Astrocyte (in vitro differentiated cells and primary cell): ENCODE measurements around the gene CMSS1. TPM values are rescaled to one million over a fixed set of nuclear protein-coding genes. Genes with fewer than 3 reads are reported as not detected.

Experiments used
- DNase-seq: peaks from one replicate; pipeline ENCODE4 v3.0.0-alpha.2; 2010; ENCODE audit warnings: low read depth
- FAIRE-seq: peaks from 2 replicates; lab custom pipeline; 2011; peaks lifted over from hg19 to GRCh38; lab: Jason Lieb, UNC
- H2AFZ ChIP-seq: 2 replicates; pipeline ENCODE4 v1.6.0; 2012; ENCODE audit warnings: low read depth, low read length, inconsistent platforms
- H3K27ac ChIP-seq: 2 replicates; pipeline ENCODE4 v1.5.1; 2011; ENCODE audit warnings: low read depth, low read length, inconsistent platforms
- H3K27me3 ChIP-seq: 2 replicates; pipeline ENCODE4 v1.6.0; 2011; ENCODE audit warnings: low read length, inconsistent platforms; ENCODE audit not compliant: insufficient read depth
- H3K36me3 ChIP-seq: 2 replicates; pipeline ENCODE4 v1.5.1; 2011; ENCODE audit warnings: low read length, inconsistent platforms; ENCODE audit not compliant: insufficient read depth
- H3K4me1 ChIP-seq: 2 replicates; pipeline ENCODE4 v1.5.1; 2011; ENCODE audit warnings: low read length, inconsistent platforms; ENCODE audit not compliant: insufficient read depth
- H3K4me2 ChIP-seq: 2 replicates; pipeline ENCODE4 v1.6.0; 2012; ENCODE audit warnings: low read length, inconsistent platforms
- H3K4me3 ChIP-seq: 2 replicates; pipeline ENCODE4 v1.5.1; 2011; ENCODE audit warnings: low read depth, mild to moderate bottlenecking, low read length, inconsistent platforms; ENCODE audit not compliant: insufficient read depth
- H3K79me2 ChIP-seq: 2 replicates; pipeline ENCODE4 v1.6.0; 2012; ENCODE audit warnings: mild to moderate bottlenecking, low read length, inconsistent platforms; ENCODE audit not compliant: insufficient read depth
- H3K9ac ChIP-seq: 2 replicates; pipeline ENCODE4 v1.6.0; 2012; ENCODE audit warnings: mild to moderate bottlenecking, low read length, inconsistent platforms
- H3K9me3 ChIP-seq: 2 replicates; pipeline ENCODE4 v1.5.1; 2012; ENCODE audit warnings: low read depth, mild to moderate bottlenecking, low read length, inconsistent platforms; ENCODE audit not compliant: insufficient read depth
- H4K20me1 ChIP-seq: 2 replicates; pipeline ENCODE4 v1.6.0; 2012; ENCODE audit warnings: low read length, inconsistent platforms; ENCODE audit not compliant: insufficient read depth
- H3K27ac Mint-ChIP-seq: one replicate; pipeline ENCODE4 v1.8.0; 2021; ENCODE audit warnings: mild to moderate bottlenecking, mixed read lengths; ENCODE audit not compliant: unreplicated experiment
- H3K27me3 Mint-ChIP-seq: one replicate; pipeline ENCODE4 v1.8.0; 2021; ENCODE audit warnings: low read depth, mixed read lengths; ENCODE audit not compliant: unreplicated experiment
- H3K36me3 Mint-ChIP-seq: one replicate; pipeline ENCODE4 v1.8.0; 2021; ENCODE audit warnings: low read depth, mixed read lengths; ENCODE audit not compliant: unreplicated experiment
- H3K4me1 Mint-ChIP-seq: one replicate; pipeline ENCODE4 v1.8.0; 2021; ENCODE audit warnings: low read depth, mixed read lengths; ENCODE audit not compliant: unreplicated experiment
- H3K4me3 Mint-ChIP-seq: one replicate; pipeline ENCODE4 v1.8.0; 2021; ENCODE audit warnings: mild to moderate bottlenecking, moderate library complexity, mixed read lengths; ENCODE audit not compliant: unreplicated experiment
- H3K9me3 Mint-ChIP-seq: one replicate; pipeline ENCODE4 v1.8.0; 2021; ENCODE audit warnings: mild to moderate bottlenecking, mixed read lengths; ENCODE audit not compliant: unreplicated experiment
- CTCF ChIP-seq: IDR thresholded peaks from 2 replicates; pipeline ENCODE4 v1.5.1; 2011; ENCODE audit warnings: low read depth, mild to moderate bottlenecking, inconsistent platforms, low read length, moderate library complexity; ENCODE audit not compliant: insufficient read depth
- EZH2 ChIP-seq: IDR thresholded peaks from 2 replicates; pipeline ENCODE4 v1.6.1; 2012; ENCODE audit warnings: mild to moderate bottlenecking, low read length, inconsistent platforms; ENCODE audit not compliant: insufficient read depth
- total RNA-seq: library from RNA; stranded (reverse); gene quantifications from 2 replicates; pipeline ENCODE4 v1.2.1, GENCODE V29; 2021

Gene CMSS1
- total RNA-seq, 1 donor from 2014 or later, result 12.5 TPM

- Histone ChIP-seq H3K4me2 (no peak overlapping the region), H3K4me1 (no peaks in the 10 kb centered on the region), H3K79me2 (no peaks in the 10 kb centered on the region), H2AFZ (no peak overlapping the region), H3K9ac (no peak overlapping the region), H3K36me3 (no peaks in the 10 kb centered on the region), H3K4me3 (no peak overlapping the region), H3K27ac (no peak overlapping the region), H3K27me3 (no peaks in the 10 kb centered on the region), H3K9me3 (no peaks in the 10 kb centered on the region), H4K20me1 (no peaks in the 10 kb centered on the region)
- Mint-ChIP-seq H3K4me3 (no peak overlapping the region), H3K27me3 (no peaks in the 10 kb centered on the region), H3K9me3 (no peaks in the 10 kb centered on the region), H3K36me3 (no peaks in the 10 kb centered on the region), H3K27ac (no peak overlapping the region), H3K4me1 (no peaks in the 10 kb centered on the region)
- FAIRE-seq (no peak), DNase-seq (no peak)
- no peak for TF ChIP-seq EZH2
- TF ChIP-seq CTCF, result no peak
Measured at GRCh38 chr3:100131241-100131640, 313.6 kb downstream of the CMSS1 start.

DNA sequence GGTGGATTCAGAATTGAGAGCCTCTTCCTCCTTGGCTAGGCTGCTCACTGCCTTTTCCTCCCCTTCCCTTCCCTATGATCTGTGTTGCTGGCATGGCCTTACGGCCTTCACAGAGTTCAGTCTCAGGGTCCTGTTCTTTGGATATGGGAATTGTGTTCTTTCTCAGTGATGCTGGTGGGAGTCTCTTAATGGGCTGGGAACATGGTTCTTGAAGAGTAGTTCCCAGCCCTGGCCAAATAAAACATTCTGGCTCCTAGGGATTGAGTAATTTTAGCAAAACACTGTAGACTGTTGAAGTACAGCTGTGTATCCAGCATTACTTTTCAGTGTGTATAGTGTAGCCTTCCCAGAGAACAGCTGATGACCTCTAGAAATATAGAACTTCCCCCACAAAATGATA, 319.3 kb downstream of the CMSS1 start:
- H3K9me3 Mint-ChIP-seq, result peaks cover 5% of the 10 kb centered on the region
- H3K27ac ChIP-seq, result no peak overlapping the region
- no peaks in the 10 kb centered on the region for H3K27me3 Mint-ChIP-seq
- H2AFZ ChIP-seq, result no peak overlapping the region
- H3K9me3 ChIP-seq, result no peaks in the 10 kb centered on the region
- TF ChIP-seq CTCF (no peak), EZH2 (no peak)
- no peak overlapping the region for H3K4me3 Mint-ChIP-seq
- no peak overlapping the region for H3K4me2 ChIP-seq
- peaks cover 3% of the 10 kb centered on the region for H3K4me1 Mint-ChIP-seq
- no peaks in the 10 kb centered on the region for H3K27me3 ChIP-seq
- DNase-seq, result no peak
- H3K4me1 ChIP-seq, result no peaks in the 10 kb centered on the region
- no peak overlapping the region for H3K9ac ChIP-seq
- H3K36me3 Mint-ChIP-seq, result no peaks in the 10 kb centered on the region
- H3K4me3 ChIP-seq, result no peak overlapping the region
- no peak overlapping the region for H3K27ac Mint-ChIP-seq
- no peak for FAIRE-seq
- no peaks in the 10 kb centered on the region for H3K36me3 ChIP-seq
- no peaks in the 10 kb centered on the region for H3K79me2 ChIP-seq
- no peaks in the 10 kb centered on the region for H4K20me1 ChIP-seq

GRCh38 chr3:100140976-100141375, 323.3 kb downstream of the CMSS1 start:
- Histone ChIP-seq H3K9ac (no peak overlapping the region), H3K9me3 (no peaks in the 10 kb centered on the region), H3K4me2 (no peak overlapping the region), H3K4me3 (no peak overlapping the region), H3K27ac (no peak overlapping the region), H3K79me2 (no peaks in the 10 kb centered on the region), H3K27me3 (no peaks in the 10 kb centered on the region), H4K20me1 (no peaks in the 10 kb centered on the region), H2AFZ (no peak overlapping the region), H3K36me3 (no peaks in the 10 kb centered on the region), H3K4me1 (no peaks in the 10 kb centered on the region)
- Mint-ChIP-seq H3K27me3 (no peaks in the 10 kb centered on the region), H3K4me1 (peaks cover 3% of the 10 kb centered on the region), H3K27ac (no peak overlapping the region), H3K4me3 (no peak overlapping the region), H3K9me3 (peaks cover 7% of the 10 kb centered on the region), H3K36me3 (no peaks in the 10 kb centered on the region)
- FAIRE-seq (no peak), DNase-seq (no peak)
- no peak for TF ChIP-seq EZH2
- TF ChIP-seq CTCF, result no peak
